H1 (cell line): ENCODE data around the gene TMEM82.

Experiments
- BRCA1 ChIP-seq: IDR thresholded peaks from 2 replicates; pipeline ENCODE4 v1.6.1; 2012; ENCODE audit warnings: low read depth, low read length, improper control_type of control experiment
- HDAC2 ChIP-seq, 2 experiments: fragments of 300-600 bp in 1 of 2; sonication (generic) in 1 of 2; IDR thresholded peaks; 2 replicates each; pipeline ENCODE4 v1.6.1; 2011 to 2012; ENCODE audit warnings: low read depth in 2 of 2, low read length in 2 of 2, mild to moderate bottlenecking in 2 of 2, moderate library complexity in 2 of 2, borderline replicate concordance in 1 of 2, inconsistent platforms in 1 of 2
- USF2 ChIP-seq: IDR thresholded peaks from 2 replicates; pipeline ENCODE4 v1.6.1; 2011; ENCODE audit warnings: low read length, improper control_type of control experiment

- TF ChIP-seq HDAC2 (IDR thresholded peaks at IDR 0.05; ENCODE audit: borderline replicate concordance in 1 of 2, low read depth in 2 of 2, low read length in 2 of 2), result no peak
- TF ChIP-seq USF2, result no peak
- no peak for TF ChIP-seq BRCA1
These were observed 6.0 kb downstream of the TMEM82 start for GRCh38 chr1:15748264-15748663.
